Gastrocnemius medialis (tissue), 4 donors: ENCODE measurements around the gene SDK2. TPM values are rescaled to one million over a fixed set of nuclear protein-coding genes. Genes with fewer than 3 reads are reported as not detected.

Experiments used
- ATAC-seq, 2 donors: fragments of 150-250 bp; one replicate each; pipeline ENCODE4 v1.9.1; 2016
- DNase-seq, 2 donors: peaks; one replicate each; pipeline ENCODE4 v3.0.0-alpha.2; 2019
- H3K27ac ChIP-seq, 4 donors: fragments of 200-600 bp; sonication (generic); 1 replicate in 1 of 4; 2 replicates in 3 of 4; pipeline ENCODE4 v1.5.1; 2016 to 2018; ENCODE audit warnings: mild to moderate bottlenecking in 2 of 4, moderate library complexity in 1 of 4
- H3K27me3 ChIP-seq, 3 donors: fragments of 200-600 bp; sonication (generic) in 2 of 3; 1 replicate in 1 of 3; 2 replicates in 2 of 3; pipeline versions ENCODE4 v1.5.1 to v1.6.0; 2016 to 2019; ENCODE audit warnings: mild to moderate bottlenecking in 1 of 3, moderate library complexity in 1 of 3
- H3K36me3 ChIP-seq, 2 donors: fragments of 200-600 bp; sonication (generic) in 1 of 2; one replicate each; pipeline ENCODE4 v1.5.1; 2017 to 2018
- H3K4me1 ChIP-seq, 2 donors: fragments of 200-600 bp; sonication (generic) in 1 of 2; one replicate each; pipeline ENCODE4 v1.5.1; 2016 to 2017; ENCODE audit warnings: mild to moderate bottlenecking in 2 of 2
- H3K4me3 ChIP-seq, 4 donors: fragments of 200-600 bp; sonication (generic) in 3 of 4; 1 replicate in 1 of 4; 2 replicates in 3 of 4; pipeline ENCODE4 v1.5.1; 2016 to 2019; ENCODE audit warnings: mild to moderate bottlenecking in 2 of 4
- H3K9me3 ChIP-seq, 3 donors: fragments of 200-600 bp; sonication (generic) in 2 of 3; 1 replicate in 1 of 3; 2 replicates in 2 of 3; pipeline ENCODE4 v1.5.1; 2016 to 2019
- CTCF ChIP-seq, 5 experiments: fragments of 450-650 bp in 3 of 5; fragments of 200-600 bp in 2 of 5; sonication (generic) in 2 of 5; IDR thresholded peaks in 4 of 5; conservative IDR thresholded peaks in 1 of 5; 1 replicate in 4 of 5; 2 replicates in 1 of 5; pipeline ENCODE4 v1.5.1; 2016 to 2019; ENCODE audit warnings: antibody characterized with exemption in 5 of 5, mild to moderate bottlenecking in 3 of 5, moderate library complexity in 3 of 5
- POLR2A ChIP-seq, 2 donors: fragments of 450-650 bp; IDR thresholded peaks; one replicate each; pipeline ENCODE4 v1.6.1; 2017; ENCODE audit warnings: antibody characterized with exemption in 2 of 2, mild to moderate bottlenecking in 2 of 2, moderate library complexity in 2 of 2
- in situ Hi-C, 4 donors: fragments of 200-750 bp; cut with MboI; loops; one replicate each; pipeline versions ENCODE4 v1.15.0 to v1.8.0; 2017; ENCODE audit warnings: low sequenced_read_pairs in 4 of 4
- intact Hi-C: fragments of 100-400 bp; cut with DNase I; formaldehyde crosslinking; loops from one replicate; pipeline ENCODE4 v1.15.1; 2023; ENCODE audit warnings: low total_unique reads
- total RNA-seq, 4 donors: library from RNA; depleted of rRNA; stranded (reverse); fragments of >200 nt; gene quantifications; one replicate each; pipeline versions ENCODE4 v1.1.0 to v1.2.3, GENCODE V29; 2016

The SDK2 gene
- total RNA-seq, 4 donors from 2014 or later, result 0.02 to 0.31 (median 0.13) TPM

DNA sequence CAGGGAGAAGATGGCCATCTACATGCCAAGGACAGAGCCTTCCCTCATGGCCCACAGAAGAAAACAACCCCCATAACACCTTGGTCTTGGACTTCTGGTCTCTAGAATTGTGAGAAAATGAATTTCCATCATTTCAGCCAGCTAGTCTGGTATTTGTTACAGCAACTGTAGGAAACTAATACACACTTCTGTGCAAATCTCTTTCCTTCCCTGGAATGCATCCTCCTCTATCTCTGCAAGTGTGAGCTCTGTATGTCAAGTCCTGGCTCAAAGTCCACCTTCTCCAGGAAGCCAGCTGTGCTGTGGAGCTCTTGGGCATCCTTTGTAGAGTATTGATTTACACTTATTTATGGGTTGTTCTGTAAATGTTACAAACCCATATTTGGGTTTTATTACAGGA is 89.7 kb downstream of the SDK2 start:
- no peak for DNase-seq
- in situ Hi-C loops, result loop anchor here in 1 of 4 donors (10.0 kb wide), 1 partner anchor 60 kb away; no protein-coding TSS in a partner anchor

GRCh38 chr17:73553311-73553710 is 90.9 kb downstream of the SDK2 start:
- intact Hi-C loops, result no loop called here
- no peak for DNase-seq

More for the DNA sequence above, 89.7 kb downstream of the SDK2 start:
- H3K4me3 ChIP-seq, result no peak overlapping the region
- no peaks in the 10 kb centered on the region for H3K4me1 ChIP-seq
- intact Hi-C loops, result no loop called here
- H3K27ac ChIP-seq, result no peak overlapping the region
- H3K27me3 ChIP-seq, result peaks cover 0 to 6% (median 0%) of the 10 kb centered on the region in 3 donors
- TF ChIP-seq POLR2A (IDR thresholded peaks at IDR 0.05), result no peak
- TF ChIP-seq CTCF (IDR thresholded peaks at IDR 0.05 in 4 of 5, conservative IDR thresholded peaks at IDR 0.05 in 1 of 5), result no peak
- H3K36me3 ChIP-seq, result no peaks in the 10 kb centered on the region
- ATAC-seq, result no peak
- no peaks in the 10 kb centered on the region for H3K9me3 ChIP-seq

DNA sequence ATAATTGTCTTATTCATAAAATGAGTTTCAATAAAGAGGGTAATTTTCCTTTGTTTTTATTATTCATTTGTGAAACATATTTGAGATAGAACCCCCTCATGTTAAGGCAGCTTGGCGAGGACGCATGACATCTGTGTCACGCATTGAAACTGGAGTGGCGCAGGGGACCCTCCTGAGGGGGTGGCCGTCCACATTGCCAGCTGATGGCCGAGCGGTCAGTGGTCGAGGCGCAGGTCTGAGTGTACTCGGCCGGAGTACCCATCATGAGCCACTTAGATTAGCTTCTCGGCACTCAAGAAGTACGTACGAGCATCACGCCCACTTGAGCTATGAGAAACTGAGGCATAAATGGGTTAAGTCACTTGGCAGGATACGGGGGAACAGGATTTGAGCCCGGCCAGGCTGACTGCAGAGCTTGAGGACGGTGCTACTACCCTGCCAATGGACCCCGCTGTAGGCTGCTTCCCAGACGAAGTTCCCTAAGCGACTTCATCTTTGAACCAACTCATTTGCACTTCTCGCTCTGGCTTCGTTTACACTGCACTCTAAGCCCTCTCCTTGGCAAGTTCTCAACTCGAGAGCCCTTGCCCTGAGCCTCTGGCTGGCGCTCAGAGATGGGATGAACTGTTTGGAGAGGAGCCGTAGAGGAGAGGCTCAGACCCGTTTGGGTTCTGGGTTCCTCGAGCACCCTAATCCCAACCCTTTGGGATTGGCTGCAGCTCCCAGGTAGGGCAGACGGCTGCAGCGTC is 91.8 kb downstream of the SDK2 start:
- in situ Hi-C loops, result loop anchor here in 1 of 4 donors (10.0 kb wide), 1 partner anchor 58 kb away; no protein-coding TSS in a partner anchor
- H3K9me3 ChIP-seq, result no peaks in the 10 kb centered on the region
- H3K27me3 ChIP-seq, result peaks cover 0 to 6% (median 0%) of the 10 kb centered on the region in 3 donors
- no peaks in the 10 kb centered on the region for H3K36me3 ChIP-seq
- intact Hi-C loops, result no loop called here
- no peaks in the 10 kb centered on the region for H3K4me1 ChIP-seq
- DNase-seq (no peak), ATAC-seq (no peak)
- TF ChIP-seq CTCF (IDR thresholded peaks at IDR 0.05 in 4 of 5, conservative IDR thresholded peaks at IDR 0.05 in 1 of 5) (no peak), POLR2A (IDR thresholded peaks at IDR 0.05) (no peak)
- H3K27ac ChIP-seq, result no peak overlapping the region
- H3K4me3 ChIP-seq, result no peak overlapping the region

More at GRCh38 chr17:73553311-73553710, 90.9 kb downstream of the SDK2 start:
- Histone ChIP-seq H3K4me1 (no peaks in the 10 kb centered on the region), H3K36me3 (no peaks in the 10 kb centered on the region), H3K9me3 (no peaks in the 10 kb centered on the region), H3K27me3 (peaks cover 0 to 6% (median 0%) of the 10 kb centered on the region in 3 donors), H3K27ac (no peak overlapping the region), H3K4me3 (no peak overlapping the region)
- no peak for TF ChIP-seq CTCF (IDR thresholded peaks at IDR 0.05 in 4 of 5, conservative IDR thresholded peaks at IDR 0.05 in 1 of 5)
- no peak for TF ChIP-seq POLR2A (IDR thresholded peaks at IDR 0.05)
- ATAC-seq, result no peak
- in situ Hi-C loops, result loop anchor here in 1 of 4 donors (10.0 kb wide), 1 partner anchor 59 kb away; no protein-coding TSS in a partner anchor

- Histone ChIP-seq H3K27ac (no peak overlapping the region), H3K4me1 (no peaks in the 10 kb centered on the region), H3K27me3 (peaks cover 0 to 6% (median 0%) of the 10 kb centered on the region in 3 donors), H3K36me3 (no peaks in the 10 kb centered on the region), H3K9me3 (no peaks in the 10 kb centered on the region), H3K4me3 (no peak overlapping the region)
- ATAC-seq (no peak), DNase-seq (no peak)
- intact Hi-C loops, result no loop called here
- in situ Hi-C loops, result loop anchor here in 1 of 4 donors (10.0 kb wide), 1 partner anchor 57 kb away; no protein-coding TSS in a partner anchor
- TF ChIP-seq CTCF (IDR thresholded peaks at IDR 0.05 in 4 of 5, conservative IDR thresholded peaks at IDR 0.05 in 1 of 5) (no peak), POLR2A (IDR thresholded peaks at IDR 0.05) (no peak)
Observed at GRCh38 chr17:73551759-73552158, 92.5 kb downstream of the SDK2 start.
